ENCODE data around the gene POPDC3.

The POPDC3 gene

DNA sequence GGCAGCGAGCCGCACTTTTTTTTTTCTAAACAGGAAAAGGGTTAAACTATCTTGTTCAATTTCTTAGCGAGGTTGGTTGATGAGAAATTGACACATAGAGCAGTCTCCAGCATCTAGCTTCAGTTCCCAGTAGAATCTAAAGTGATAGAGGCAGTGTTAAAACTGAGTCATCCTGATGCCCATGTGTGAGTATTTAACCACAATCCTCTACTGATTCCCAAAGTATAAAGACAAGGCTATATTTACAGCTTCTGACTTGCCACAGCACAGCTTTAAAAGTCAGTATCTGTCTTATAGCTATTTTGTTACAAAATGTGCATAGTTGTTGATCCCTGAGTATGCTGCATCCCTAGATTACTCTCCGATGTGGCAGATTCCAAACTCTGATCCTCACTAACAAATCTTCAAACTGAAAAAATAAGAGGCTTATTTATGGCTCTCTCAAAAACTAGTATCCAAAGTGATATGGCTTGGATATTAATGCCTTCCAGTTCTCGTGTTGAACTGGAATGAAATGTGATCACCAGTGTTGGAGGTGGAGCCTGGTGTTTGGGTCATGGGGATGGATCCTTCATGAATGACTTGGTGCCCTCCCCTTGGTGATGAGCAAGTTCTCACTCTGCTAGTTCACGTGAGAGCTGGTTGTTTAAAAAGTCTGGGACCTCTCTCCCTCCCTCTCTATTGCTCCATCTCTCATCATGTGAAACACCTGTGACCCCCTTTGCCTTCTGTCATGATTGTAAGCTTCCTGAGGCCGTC, 13.1 kb upstream of the POPDC3 start:
- Histone ChIP-seq H3K27ac (ENCODE audit: low read length) (no peak overlapping the region), H4K20me1 (ENCODE audit: insufficient read depth, low read length) (no peaks in the 10 kb centered on the region), H3K4me3 (ENCODE audit: low read depth in 1 of 2, low read length in 2 of 2) (no peak overlapping the region), H3K27me3 (ENCODE audit: insufficient read depth, low read length, poor library complexity) (no peaks in the 10 kb centered on the region), H3K4me1 (ENCODE audit: insufficient read depth, low read length) (no peaks in the 10 kb centered on the region), H3K9ac (ENCODE audit: low read depth, low read length) (no peak overlapping the region), H3K4me2 (ENCODE audit: insufficient read depth, low read length) (no peak overlapping the region), H3K9me3 (ENCODE audit: insufficient read depth, low read length, severe bottlenecking) (no peaks in the 10 kb centered on the region), H3K36me3 (ENCODE audit: insufficient read depth, low read length) (no peaks in the 10 kb centered on the region), H2AFZ (ENCODE audit: low read depth, low read length) (no peak overlapping the region), H3K79me2 (ENCODE audit: insufficient read depth, low read length) (no peaks in the 10 kb centered on the region)
- TF ChIP-seq, protein P1, sequence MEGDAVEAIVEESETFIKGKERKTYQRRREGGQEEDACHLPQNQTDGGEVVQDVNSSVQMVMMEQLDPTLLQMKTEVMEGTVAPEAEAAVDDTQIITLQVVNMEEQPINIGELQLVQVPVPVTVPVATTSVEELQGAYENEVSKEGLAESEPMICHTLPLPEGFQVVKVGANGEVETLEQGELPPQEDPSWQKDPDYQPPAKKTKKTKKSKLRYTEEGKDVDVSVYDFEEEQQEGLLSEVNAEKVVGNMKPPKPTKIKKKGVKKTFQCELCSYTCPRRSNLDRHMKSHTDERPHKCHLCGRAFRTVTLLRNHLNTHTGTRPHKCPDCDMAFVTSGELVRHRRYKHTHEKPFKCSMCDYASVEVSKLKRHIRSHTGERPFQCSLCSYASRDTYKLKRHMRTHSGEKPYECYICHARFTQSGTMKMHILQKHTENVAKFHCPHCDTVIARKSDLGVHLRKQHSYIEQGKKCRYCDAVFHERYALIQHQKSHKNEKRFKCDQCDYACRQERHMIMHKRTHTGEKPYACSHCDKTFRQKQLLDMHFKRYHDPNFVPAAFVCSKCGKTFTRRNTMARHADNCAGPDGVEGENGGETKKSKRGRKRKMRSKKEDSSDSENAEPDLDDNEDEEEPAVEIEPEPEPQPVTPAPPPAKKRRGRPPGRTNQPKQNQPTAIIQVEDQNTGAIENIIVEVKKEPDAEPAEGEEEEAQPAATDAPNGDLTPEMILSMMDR (IDR thresholded peaks at IDR 0.05; ENCODE audit: borderline replicate concordance, extremely low read depth, low read length, poor library complexity, severe bottlenecking): no peak
- no peak for TF ChIP-seq EZH2 (IDR thresholded peaks at IDR 0.05; ENCODE audit: borderline replicate concordance, low read depth, low read length, severe bottlenecking)
- no peak for DNase-seq
- ATAC-seq (ENCODE audit: insufficient read depth, low read depth): no peak

DNA sequence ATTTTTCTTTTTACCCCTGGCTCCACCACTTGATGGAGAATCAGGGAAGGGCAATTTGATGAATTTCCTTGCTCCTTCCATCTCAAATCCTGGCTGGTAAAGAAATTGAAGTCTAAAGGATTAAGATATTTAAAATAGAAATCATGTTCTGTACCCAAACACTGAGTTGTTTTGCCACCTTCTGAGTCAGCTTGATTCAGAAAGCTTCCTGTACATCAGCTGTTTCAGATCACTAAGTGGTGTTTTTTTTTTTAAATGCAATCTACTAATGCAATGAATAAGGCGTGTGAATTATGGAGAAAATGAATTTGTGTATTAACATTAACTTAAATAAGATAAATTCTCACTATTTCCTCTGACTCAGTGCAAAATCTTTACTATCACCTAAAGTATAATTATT, 11.5 kb upstream of the POPDC3 start:
- Histone ChIP-seq H3K4me3 (ENCODE audit: low read depth in 1 of 2, low read length in 2 of 2) (no peak overlapping the region), H3K36me3 (ENCODE audit: insufficient read depth, low read length) (no peaks in the 10 kb centered on the region), H3K9me3 (ENCODE audit: insufficient read depth, low read length, severe bottlenecking) (no peaks in the 10 kb centered on the region), H3K9ac (ENCODE audit: low read depth, low read length) (no peak overlapping the region), H3K4me1 (ENCODE audit: insufficient read depth, low read length) (no peaks in the 10 kb centered on the region), H3K27me3 (ENCODE audit: insufficient read depth, low read length, poor library complexity) (no peaks in the 10 kb centered on the region), H3K27ac (ENCODE audit: low read length) (no peak overlapping the region), H4K20me1 (ENCODE audit: insufficient read depth, low read length) (no peaks in the 10 kb centered on the region), H3K4me2 (ENCODE audit: insufficient read depth, low read length) (no peak overlapping the region), H2AFZ (ENCODE audit: low read depth, low read length) (no peak overlapping the region), H3K79me2 (ENCODE audit: insufficient read depth, low read length) (no peaks in the 10 kb centered on the region)
- DNase-seq (no peak), ATAC-seq (ENCODE audit: insufficient read depth, low read depth) (no peak)
- TF ChIP-seq, protein P1 (IDR thresholded peaks at IDR 0.05; ENCODE audit: borderline replicate concordance, extremely low read depth, low read length, poor library complexity, severe bottlenecking): no peak
- no peak for TF ChIP-seq EZH2 (IDR thresholded peaks at IDR 0.05; ENCODE audit: borderline replicate concordance, low read depth, low read length, severe bottlenecking)

DNA sequence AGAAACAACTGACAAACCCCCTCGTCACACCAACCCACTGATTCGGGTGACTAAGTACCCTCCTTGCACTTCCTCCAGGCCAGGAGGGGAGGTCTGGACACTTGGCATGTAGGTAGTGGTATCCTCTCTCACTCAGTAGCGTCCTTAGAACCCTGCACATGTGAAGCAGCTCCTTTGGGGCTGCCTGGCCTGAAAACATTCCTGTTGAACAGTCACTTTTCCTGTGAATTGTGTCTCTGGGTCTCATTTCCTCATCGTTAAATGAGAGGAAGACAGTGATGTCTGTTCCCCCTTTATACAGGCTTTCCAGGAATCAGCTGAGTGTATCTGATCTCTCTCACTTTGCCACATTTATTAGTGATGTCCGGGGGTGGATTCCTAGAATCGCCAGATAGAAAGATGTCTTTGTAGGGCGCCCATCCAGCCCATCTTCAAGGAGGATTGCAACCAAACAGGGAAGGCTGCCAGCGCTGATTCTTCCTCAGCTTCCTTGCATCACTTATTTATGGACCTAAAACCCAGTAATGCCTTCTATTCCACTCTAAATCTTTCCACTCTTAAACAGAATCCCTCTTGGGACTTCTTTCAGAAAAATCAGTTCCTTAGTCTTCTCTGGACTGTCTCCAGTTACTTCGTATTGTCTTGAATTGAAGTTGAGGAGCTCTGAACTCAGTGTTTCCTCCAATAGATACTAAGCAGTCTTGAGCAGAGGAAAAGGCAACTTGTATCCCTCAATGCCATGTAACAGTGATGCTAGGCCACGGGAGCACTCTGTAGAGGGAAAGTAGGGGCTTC, 9.4 kb upstream of the POPDC3 start:
- Histone ChIP-seq H3K9me3 (ENCODE audit: insufficient read depth, low read length, severe bottlenecking) (no peaks in the 10 kb centered on the region), H3K9ac (ENCODE audit: low read depth, low read length) (no peak overlapping the region), H3K4me2 (ENCODE audit: insufficient read depth, low read length) (no peak overlapping the region), H4K20me1 (ENCODE audit: insufficient read depth, low read length) (no peaks in the 10 kb centered on the region), H3K27ac (ENCODE audit: low read length) (no peak overlapping the region), H3K27me3 (ENCODE audit: insufficient read depth, low read length, poor library complexity) (no peaks in the 10 kb centered on the region), H3K4me1 (ENCODE audit: insufficient read depth, low read length) (no peaks in the 10 kb centered on the region), H3K36me3 (ENCODE audit: insufficient read depth, low read length) (no peaks in the 10 kb centered on the region), H3K4me3 (ENCODE audit: low read depth in 1 of 2, low read length in 2 of 2) (no peak overlapping the region), H3K79me2 (ENCODE audit: insufficient read depth, low read length) (no peaks in the 10 kb centered on the region), H2AFZ (ENCODE audit: low read depth, low read length) (no peak overlapping the region)
- DNase-seq: no peak
- no peak for ATAC-seq (ENCODE audit: insufficient read depth, low read depth)
- TF ChIP-seq EZH2 (IDR thresholded peaks at IDR 0.05; ENCODE audit: borderline replicate concordance, low read depth, low read length, severe bottlenecking): no peak
- TF ChIP-seq, protein P1 (IDR thresholded peaks at IDR 0.05; ENCODE audit: borderline replicate concordance, extremely low read depth, low read length, poor library complexity, severe bottlenecking): no peak
